PFSK-1 (cell line): ENCODE measurements around the gene MEPE.

Source experiments
- POLR2AphosphoS5 ChIP-seq: IDR thresholded peaks from 2 replicates; pipeline ENCODE4 v1.6.1; 2012; ENCODE audit warnings: low read depth, mild to moderate bottlenecking, control low read depth, low read length, moderate library complexity
- REST ChIP-seq, 2 experiments: IDR thresholded peaks; 2 replicates each; pipeline versions ENCODE4 v1.6.1 to v1.8.0; 2011 to 2012; ENCODE audit warnings: low read depth in 2 of 2, low read length in 2 of 2, control low read depth in 1 of 2, inconsistent platforms in 1 of 2, mild to moderate bottlenecking in 1 of 2, moderate library complexity in 1 of 2; ENCODE audit not compliant: insufficient read depth in 1 of 2
- SIN3A ChIP-seq: IDR thresholded peaks from 2 replicates; pipeline ENCODE4 v1.6.1; 2012; ENCODE audit warnings: mild to moderate bottlenecking, low read length, moderate library complexity, borderline replicate concordance; ENCODE audit not compliant: insufficient read depth
- TAF1 ChIP-seq: IDR thresholded peaks from 2 replicates; pipeline ENCODE4 v1.6.1; 2012; ENCODE audit warnings: low read length, control low read depth, borderline replicate concordance; ENCODE audit not compliant: insufficient read depth

GRCh38 chr4:87843936-87844335 is 11.2 kb downstream of the MEPE start:
- TF ChIP-seq SIN3A (no peak), REST (IDR thresholded peaks at IDR 0.05; ENCODE audit: insufficient read depth in 1 of 2, low read depth in 2 of 2, low read length in 2 of 2) (no peak), TAF1 (no peak), POLR2AphosphoS5 (no peak)
